NCI-H524 treated with DMSO at 0.1 percent for 48 hours (cell line): ENCODE results near the gene PERCC1.
"Not testable (repeated sequence)": the region's sequence is repeated elsewhere in the genome, so short reads cannot be mapped to it uniquely, and the experiment has no call there.

ENCODE experiments used
- DNase-seq: peaks from one replicate; lab custom pipeline; 2025; lab: John Stamatoyannopoulos, UW

Gene PERCC1

GRCh38 chr16:1469141-1469540 lies 38.3 kb downstream of the PERCC1 start:
- DNase-seq: not testable (repeated sequence)

DNA sequence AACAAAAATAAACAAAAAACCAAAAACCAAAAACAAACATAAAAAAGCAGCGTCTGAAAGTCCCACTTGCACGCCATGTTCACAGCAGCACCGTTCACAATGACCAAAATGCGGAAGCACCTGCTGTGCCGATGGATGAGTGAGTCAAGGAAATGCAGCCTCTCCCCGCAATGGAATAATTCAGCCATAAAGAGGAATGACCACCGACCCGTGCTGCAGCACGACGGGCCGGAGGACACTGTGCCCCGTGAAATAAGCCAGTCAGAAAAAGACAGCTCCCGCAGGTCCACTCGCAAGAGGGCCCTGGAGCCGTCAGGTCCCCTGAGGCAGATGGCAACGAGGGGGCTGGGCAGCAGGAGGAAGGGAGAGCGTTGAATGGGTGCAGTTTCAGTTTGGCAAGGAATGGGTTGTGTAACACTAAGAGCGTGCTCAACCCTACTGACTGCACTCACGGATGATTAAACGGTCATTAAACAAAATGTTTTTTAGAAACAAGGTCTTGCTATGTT lies 38.9 kb downstream of the PERCC1 start:
- DNase-seq: no peak

- DNase-seq: no peak
Observed at GRCh38 chr16:1470481-1471251, 39.8 kb downstream of the PERCC1 start.

DNA sequence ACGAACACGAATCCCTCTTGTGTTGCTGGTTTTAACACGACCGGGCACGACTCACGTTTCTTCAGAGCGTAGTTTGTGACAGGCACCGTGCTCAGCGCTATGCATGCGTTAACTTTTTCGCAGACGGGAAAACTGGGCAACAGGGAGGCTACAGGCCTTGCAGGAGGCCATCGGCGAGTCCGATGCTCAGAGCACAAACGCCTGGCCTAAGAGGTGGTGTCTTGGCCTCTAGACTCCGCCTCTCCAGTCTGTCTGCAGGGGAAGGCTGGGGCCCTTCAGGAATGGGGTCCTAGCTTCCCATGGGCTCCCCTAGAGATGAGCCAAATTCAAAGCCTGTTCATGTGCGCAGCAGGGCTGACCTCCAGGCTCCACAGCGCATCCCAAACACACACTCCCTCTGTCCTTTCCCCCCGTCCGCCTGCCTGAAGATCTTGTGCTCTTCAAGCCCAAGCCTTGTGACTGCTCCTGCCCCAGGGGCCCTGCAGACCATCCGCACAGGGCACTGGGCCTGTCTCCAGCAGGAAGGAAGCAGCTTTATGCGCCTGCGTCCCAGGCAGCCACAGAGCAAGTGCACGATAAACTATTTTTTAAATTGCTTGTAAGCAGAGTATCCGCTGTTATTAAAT lies 40.8 kb downstream of the PERCC1 start:
- no peak for DNase-seq

DNA sequence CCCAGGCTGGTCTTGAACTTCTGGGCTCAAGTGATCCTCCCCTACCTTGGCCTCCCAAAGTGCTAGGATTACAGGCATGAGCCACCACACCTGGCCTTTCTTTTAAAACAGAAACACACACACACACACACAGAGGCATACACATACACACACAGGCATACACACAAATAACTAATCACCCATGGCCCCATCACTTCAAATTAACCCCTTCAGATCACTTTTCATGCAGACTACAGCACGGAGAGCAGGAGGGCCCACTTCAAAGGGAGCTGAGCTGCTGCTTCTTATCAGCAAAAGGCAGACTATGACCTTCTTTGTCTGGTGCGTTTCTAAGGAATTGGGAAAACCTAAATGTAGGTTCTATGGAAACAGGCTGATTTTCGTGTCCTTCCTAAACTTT lies 42.1 kb downstream of the PERCC1 start:
- no peak for DNase-seq

DNA sequence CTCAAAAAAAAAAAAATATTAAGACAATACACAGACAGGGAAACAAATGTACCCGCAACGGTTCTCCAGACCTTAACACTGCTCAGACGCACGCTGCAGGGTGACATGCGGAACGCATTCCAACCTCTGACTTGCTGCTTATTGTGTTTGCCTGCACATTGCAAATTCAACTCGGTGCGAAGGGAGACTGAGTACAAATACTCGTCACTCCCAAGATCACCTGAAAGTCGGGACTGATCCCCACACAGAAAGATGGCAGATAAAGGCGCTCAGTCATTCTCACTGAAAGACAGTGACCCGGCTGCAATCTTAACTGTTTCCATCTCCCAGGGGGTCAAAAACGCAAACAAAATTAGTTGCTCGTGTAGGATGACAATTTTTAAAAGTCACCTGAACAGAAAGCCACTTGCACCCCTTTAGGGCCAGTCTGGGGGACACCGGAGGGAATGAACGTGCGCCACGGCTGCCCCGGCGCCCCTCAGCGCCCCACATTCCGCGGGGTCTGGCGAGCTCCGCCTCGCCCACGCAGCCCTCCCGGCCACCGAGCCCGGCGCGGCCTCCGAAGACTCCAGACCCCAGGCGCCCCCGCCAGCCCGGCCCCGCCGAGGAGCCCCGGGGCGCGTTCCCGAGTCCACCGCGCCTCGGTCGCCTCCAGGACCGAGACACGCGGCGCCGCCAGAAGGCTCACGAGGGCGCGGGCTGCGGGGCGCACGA lies 43.4 kb downstream of the PERCC1 start:
- DNase-seq: no peak

- DNase-seq: peak; percentile 14
Observed at GRCh38 chr16:1474796-1475551, 44.1 kb downstream of the PERCC1 start, which contains the start of gene CLCN7. Gene CLCN7, minus strand, starts transcription at chr16:1475028. Its CDS starts 54 bp downstream, at chr16:1474974.

- DNase-seq: no peak
Observed at GRCh38 chr16:1475552-1476114, 44.8 kb downstream of the PERCC1 start.

- DNase-seq: no peak
Observed at GRCh38 chr16:1477033-1477432, 46.2 kb downstream of the PERCC1 start.

- not testable (repeated sequence) for DNase-seq
Observed at GRCh38 chr16:1478937-1479336, 48.1 kb downstream of the PERCC1 start.

DNA sequence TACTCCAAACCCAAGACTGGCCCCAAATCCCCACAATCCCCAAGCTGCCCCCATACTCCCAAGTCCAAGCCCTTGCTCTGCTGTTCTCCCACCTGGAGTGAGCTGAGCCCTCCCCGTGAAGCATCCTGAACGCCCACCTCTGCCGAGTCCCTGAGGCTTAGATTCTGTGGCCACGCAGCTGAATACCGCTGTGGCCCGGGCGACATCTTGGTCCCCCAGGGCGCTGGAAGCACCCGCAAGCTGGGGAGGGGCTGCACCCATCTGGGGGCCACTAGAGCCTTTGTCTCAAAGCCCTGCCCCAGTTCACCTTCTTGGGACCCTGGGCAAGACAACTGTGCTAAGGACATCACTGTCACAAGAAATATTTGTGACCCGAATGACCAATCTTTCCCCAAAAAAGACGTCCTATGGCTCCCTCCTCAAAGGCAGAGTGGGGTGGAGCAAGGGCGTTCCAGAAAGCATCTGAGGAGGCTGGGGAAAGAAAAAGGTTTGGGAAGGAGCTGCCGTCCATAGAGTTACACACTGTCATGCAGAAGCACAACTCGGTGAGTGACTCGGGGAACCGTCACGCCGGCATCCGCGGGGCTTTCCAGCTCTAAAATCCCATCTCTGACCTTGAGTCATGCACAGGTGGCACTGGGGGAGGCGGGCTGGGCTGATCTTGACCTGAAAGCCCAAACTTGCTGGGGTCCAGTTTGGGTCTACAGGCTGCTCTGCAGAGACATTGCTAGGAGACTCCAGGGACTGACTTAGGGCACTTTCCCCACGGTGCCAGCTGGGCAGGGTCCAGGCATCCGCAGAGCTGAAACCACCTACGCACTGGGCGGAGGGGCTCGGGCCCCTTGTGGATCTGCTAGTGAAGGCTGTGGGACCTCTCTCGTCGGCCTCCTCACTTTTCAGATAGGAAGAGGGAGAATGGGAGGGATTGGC lies 51.3 kb downstream of the PERCC1 start:
- DNase-seq: no peak
